Lung microvascular endothelial cell (primary cell): ENCODE results near the gene DHX32. TPM values are rescaled to one million over a fixed set of nuclear protein-coding genes. Genes with fewer than 3 reads are reported as not detected.
"Not testable (repeated sequence)": the region's sequence is repeated elsewhere in the genome, so short reads cannot be mapped to it uniquely, and the experiment has no call there.

Experiments used
- DNase-seq, 2 donors: peaks; one replicate each; pipeline versions ENCODE4 v3.0.0 to v3.0.0-alpha.2; 2010; ENCODE audit warnings: low read depth in 2 of 2
- total RNA-seq: library from RNA; depleted of rRNA; stranded (reverse); fragments of >200 nt; gene quantifications from 2 replicates; pipeline ENCODE4 v1.2.1, GENCODE V29; 2014

Gene DHX32
- total RNA-seq, 1 donor from 2014 or later = 43.8 TPM

DNA sequence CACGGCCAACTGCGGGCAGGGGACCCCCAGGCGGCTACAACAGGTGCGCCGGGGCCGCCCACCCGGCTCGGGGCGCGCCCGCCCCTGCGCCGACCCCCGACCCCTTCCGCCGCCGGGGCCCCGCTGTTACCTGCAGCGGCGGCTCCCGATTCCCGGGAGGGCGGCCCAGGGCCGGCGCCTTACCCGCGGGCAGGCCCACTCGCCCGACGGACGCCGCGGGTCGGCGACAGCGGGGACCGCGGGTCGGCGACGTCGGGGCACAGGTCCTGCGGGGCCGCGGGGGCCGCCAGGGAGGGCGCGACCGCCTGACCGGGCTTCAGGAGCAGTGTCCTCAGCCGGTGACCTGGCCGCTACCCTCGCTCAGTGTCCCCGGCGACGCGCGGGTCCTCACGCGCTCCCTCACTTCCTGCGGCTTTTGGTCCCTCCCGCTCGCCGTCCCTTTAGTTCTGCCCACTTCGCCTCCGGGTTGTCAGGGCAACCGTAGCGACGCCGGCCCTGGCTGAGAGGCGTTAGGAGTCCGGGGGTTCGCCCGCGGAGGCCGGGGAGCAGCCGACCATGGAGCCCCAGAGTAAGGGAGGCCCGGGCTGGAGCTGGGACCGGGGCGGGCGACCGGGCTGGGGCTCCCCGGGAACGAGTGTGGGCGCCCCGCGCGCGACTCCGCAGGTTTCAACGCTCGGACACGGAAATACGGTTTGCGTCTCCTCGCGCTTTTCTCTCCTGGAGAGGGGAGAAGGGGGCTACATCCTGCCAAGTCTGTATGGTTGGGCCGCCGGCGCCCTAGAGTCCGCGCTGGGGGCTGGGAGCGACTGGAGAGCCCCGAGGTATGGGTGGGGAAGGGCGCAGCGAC, 15.2 kb upstream of the DHX32 start, which contains the start of gene FANK1:
FANK1 (plus strand) TSS at position 477 of the 847 bp plus-strand sequence; CDS start at position 556, 79 bp downstream.
- peak; percentile 90 to 92 for DNase-seq

DNA sequence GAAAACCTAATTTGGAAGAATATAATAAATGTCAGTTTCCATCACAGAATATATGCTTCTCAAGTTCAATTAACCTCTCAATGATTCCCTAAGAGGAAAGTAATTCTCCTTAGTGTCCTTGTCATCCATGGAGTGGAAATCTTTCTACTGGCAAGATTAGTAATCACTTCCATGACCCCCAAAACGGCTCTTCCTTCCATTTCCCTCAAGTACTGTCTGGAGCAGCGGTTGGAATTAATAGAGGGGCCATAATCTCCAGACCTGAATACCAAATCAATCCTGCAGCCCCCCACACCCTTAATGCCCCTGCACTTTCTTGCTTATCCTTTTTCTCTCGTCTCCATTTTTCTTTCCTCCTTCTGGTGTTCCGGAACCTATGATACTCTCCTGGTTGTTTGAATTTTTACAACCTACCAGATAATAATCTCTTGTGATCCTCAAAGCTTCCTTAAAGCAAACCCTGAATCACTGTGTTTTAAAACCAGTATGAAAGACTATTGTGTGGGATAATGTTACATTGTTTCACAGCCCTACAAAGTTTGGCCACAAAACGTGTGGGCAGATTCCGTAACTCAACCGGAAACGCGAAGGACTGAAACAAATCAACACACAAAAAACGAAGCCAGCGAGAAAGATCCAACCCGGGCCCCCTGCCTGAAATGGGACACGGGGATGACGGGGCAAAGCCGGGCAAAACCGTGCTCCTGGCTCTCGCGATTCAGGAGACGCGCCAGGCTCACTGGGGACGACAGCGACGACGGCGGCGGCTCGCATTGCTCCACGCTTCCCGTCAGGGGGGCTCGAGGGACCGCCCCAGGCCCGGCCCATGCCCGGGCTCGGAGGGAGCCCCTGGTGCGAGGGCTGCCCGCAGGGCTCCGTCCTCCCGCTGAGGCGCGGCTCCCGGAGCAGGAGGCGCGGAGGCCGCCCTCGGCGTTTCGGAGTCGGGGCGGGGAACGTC, 14.3 kb upstream of the DHX32 start:
- peak; percentile 76 to 85 for DNase-seq

GRCh38 chr10:125894176-125894575, 13.1 kb upstream of the DHX32 start:
- not testable (repeated sequence) for DNase-seq

GRCh38 chr10:125892402-125892801, 11.3 kb upstream of the DHX32 start:
- peak; percentile 73 to 88 for DNase-seq

DNA sequence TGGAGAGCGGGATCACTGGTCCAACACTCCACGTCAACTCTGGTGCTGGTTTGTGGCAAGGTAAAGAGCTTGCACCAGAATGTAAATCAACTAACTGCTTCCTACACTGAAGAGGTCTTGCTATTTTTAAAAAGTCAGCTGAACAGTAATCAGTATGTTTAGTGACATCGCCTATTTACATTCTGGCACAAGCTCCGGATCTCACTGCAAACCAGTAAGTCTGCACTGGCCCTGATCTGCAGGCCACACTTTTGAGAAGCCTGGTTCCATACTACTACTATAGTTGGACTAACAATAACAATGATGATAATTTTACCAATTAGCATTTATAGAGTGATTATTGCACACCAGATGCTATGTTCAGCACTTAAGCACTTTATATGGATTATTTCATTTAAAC, 8.3 kb upstream of the DHX32 start:
- DNase-seq = not testable (repeated sequence)

DNA sequence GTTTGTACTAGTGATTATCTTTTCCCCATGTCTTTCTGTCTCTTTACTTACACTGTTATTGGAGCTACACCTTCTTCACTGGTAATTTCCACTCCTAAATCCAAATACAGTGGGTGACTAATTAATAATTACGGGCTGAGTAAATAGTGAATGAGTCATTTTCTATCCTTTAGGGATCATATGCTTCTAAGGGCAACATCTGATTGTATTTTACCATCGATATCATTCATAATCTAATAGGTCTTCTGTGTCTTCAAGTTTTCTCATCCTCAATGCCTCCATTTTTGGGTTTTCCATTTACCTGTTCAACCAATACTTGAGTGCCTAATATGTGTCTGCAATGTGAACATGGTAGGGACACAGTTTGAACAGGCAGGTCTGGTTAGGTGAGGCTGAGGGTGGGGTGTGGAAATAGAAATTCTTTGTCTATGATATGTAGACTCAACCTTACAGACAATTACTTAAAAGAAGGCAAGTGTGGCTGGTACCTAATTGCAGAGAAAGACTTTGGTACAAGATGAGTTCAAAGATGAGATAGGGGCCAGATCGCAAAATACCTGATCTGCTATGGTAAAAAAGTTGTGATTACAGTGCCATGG, 5.9 kb upstream of the DHX32 start:
- DNase-seq = no peak

- no peak for DNase-seq
These were observed 2.1 kb upstream of the DHX32 start for GRCh38 chr10:125883211-125883610.

DNA sequence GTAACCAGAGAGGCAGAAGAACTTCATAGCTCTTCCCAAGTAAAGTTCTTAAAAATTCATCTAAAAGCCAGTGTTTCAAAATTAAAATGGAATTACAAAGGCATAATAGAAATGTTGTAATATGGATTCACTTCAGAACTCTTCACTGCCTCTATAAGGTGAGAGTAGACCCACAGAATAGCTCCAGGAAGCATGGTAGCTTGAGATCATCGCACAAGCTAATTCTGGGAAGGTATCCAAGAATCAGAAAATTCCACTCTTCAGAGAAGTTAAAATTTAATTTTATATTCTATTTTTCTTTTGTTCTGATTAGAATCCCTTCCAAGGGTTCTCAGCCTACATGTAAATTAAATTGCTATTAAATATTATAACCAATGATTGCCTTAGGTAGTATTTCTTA, 1.5 kb upstream of the DHX32 start:
- peak; percentile 17 to 48 for DNase-seq

GRCh38 chr10:125880719-125881118, 373 bp downstream of the DHX32 start:
- DNase-seq = no peak

DNA sequence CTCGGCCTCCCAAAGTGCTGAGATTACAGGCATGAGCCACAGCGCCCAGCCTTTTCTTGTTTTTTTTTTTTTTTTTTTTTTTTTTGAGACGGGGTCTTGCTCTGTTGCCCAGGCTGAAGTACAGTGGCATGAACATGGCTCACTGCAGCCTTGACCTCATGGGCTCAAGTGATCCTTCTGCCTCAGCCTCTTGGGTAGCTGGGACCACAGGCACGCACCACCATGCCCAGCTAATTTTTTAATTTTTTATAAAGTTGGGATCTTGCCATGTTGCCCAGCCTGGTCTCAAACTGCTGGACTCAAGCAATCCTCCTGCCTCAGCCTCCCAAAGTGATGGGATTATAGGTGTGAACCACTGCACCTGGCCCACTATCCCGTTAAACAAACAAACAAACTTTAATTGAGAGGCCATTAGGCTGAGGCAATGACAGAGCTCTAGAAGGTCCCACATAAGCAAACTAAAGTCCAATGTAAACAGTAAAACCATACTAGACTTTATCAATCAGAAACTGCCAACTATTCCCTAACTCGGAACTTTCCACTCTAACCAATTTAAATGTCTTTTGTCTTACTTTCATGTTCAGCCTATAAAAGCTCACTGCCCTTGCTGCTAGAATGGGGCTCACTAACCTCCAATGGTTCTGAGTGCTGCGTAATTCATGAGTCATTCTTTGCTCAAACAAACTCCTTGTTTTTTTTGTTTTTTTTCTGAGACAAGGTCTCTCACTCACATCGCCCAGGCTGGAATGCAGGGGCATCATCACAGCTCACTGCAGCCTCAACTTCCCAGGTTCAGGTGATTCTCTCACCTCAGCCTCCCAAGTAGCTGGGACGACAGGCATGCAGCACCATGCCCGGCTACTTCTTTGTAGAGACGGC, 1.9 kb downstream of the DHX32 start:
- peak; percentile 43 to 89 for DNase-seq

DNA sequence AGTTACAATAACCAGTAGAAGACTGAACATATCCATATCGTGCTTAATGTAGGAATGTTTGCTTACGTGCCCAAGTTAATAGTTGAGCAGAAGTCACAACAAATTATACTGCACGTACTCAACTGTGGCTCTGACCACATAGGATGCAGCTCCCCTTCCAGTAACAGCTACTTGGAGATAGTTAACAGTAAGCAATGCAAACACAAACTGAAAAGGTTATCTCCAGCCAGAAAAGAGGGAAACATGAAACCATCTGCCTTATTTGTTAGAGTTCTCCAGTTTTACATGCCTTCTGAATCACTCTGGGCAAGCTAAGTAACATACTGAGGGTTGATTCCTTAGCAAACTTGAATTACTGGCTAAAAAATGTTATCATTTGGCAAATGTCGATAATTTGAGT, 9.8 kb downstream of the DHX32 start:
- DNase-seq = no peak

DNA sequence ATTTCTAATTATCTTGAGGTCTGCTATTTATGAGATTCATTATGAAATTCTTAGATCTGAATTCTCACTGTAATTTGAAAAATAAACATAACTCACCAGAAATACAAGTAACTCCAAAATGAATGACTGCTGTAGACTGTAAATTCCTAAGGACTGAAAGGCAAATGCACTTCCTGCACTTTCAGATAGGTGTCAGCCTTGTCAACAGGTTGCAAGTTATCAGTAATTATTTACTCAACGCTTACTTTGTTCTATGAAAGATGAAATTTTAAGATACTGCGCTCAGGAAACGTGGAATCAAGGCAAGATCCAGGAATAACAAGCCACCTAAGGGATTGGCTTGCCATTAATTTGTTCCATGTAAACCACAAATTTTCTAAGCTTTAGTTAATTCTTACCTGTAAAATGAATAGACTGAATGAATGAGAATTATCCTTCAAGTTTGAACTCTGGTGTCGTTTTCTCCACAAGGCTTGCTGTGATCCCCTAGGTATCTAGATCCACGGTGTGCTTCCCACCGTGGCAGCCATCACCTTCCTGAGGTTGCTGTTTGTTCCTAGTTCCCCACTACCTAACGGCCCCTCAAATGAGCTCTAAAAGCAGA, 12.6 kb downstream of the DHX32 start:
- DNase-seq = peak; percentile 71 to 74

GRCh38 chr10:125866421-125867029, 14.6 kb downstream of the DHX32 start:
- DNase-seq = no peak

- no peak for DNase-seq
These were observed 16.0 kb downstream of the DHX32 start for GRCh38 chr10:125865120-125865519.

DNA sequence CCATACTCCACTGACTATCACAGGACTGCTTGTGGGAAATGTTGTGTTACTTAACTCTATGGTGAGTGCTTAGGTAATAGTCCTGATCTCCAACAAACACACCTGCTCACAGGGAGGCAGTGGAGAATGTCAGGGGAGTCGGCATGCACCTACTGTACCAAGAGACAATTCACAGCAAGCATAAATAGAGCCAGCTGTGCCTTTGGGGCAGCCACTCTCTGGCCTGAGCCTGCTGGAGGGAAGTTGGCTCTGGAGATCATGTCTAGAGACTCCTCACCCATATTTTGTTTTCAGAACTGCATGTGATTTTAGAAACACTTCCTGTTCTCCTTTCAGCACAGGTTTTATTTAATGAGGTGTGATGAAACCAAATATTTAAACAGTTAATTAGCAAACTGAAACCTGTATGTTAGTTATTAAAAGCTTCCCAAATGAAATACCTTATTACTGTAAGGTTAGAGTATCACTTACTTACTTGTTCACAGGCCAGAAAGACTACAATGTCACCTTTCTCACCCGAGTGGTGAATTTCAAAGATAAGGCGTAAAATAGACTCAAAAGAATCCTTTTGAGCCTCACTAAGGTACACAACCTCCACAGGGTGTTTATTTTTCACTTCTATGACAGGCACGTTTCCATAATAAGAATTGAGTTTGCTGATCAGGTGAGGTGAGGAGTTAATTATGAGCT, 21.8 kb downstream of the DHX32 start:
- DNase-seq = no peak

- no peak for DNase-seq
These were observed 23.8 kb downstream of the DHX32 start for GRCh38 chr10:125857185-125857760.

DNA sequence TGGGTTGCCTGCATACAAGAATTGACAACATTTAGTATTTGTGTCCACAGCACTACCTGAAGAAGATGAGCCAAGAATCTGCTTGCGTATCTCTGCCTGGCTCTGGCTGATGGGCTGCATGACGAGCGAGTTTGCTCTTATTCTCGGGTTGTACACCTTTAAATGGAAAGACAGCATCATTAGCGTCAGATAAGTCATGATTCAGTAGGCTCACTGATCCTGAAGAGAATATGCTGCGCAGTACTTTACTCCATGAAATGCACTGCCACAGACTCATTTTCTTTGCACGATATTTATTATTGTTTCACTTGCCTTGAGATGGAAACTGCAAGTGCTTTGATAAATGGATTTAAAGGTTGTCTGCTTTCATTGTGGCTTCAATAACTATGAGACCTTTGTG, 28.6 kb downstream of the DHX32 start:
- DNase-seq = no peak

DNA sequence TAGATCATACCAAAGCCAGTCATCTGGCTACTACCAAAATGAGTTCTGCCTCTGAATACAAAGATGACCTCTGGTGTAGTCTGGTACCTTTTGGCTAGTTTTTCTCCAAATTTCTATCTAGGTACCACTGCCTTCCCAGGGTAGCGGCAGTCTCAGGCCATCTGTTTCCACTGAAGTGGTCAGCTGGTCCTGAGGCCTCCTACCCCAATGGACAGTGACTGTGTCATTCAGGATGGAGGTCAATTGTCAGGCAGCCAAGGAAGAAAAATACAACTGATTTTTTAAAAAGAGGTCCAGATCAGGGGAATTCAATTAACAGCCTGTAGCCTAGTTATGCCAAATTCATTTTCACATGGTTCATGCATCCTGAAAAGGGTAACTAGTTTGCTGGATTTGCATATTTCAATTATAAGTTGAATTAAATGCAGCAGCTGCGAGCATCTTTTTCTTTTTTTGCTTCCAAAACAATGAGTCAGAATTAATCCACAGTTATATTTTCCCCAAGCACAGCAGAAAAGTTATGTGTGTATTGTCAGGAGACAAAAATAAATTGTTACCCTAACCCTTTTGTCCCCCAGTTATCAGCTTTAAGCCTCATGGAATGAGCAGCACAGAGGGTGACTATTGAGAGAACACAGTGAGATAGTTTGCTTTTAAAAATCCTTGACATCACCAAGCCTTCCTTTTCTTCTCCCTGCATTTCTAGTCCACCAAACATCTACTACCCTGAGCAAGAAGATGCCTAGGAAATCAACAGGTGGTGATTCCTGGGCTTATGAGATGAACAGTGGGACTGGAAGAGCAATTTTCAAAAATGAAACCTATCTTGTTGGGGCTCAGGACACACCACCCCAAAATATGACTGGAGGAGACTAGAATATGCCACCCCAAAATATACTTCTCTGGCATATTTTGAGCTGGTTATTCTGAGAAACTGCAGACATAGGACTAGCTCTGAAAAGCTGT, 30.0 kb downstream of the DHX32 start:
- no peak for DNase-seq
